Neural progenitor cell (in vitro differentiated cells): ENCODE measurements around the gene FAS. TPM values are rescaled to one million over a fixed set of nuclear protein-coding genes. Genes with fewer than 3 reads are reported as not detected.
"Not testable (repeated sequence)": the region's sequence is repeated elsewhere in the genome, so short reads cannot be mapped to it uniquely, and the experiment has no call there.

Experiments used
- DNase-seq: peaks from one replicate; pipeline ENCODE4 v3.0.0-alpha.2; 2016; ENCODE audit warnings: low spot score
- H2AFZ ChIP-seq: fragments of 200-600 bp; sonication (generic); replicated peaks from 2 replicates; pipeline ENCODE4 v1.6.1; 2016; ENCODE audit warnings: antibody characterized with exemption
- H3F3A ChIP-seq: fragments of 200-600 bp; sonication (generic); 2 replicates; pipeline ENCODE4 v1.6.1; 2016; ENCODE audit warnings: antibody characterized with exemption, low read depth
- H3K27ac ChIP-seq: fragments of 200-600 bp; sonication (generic); 2 replicates; pipeline ENCODE4 v1.5.1; 2016; ENCODE audit warnings: mild to moderate bottlenecking
- H3K27me3 ChIP-seq: fragments of 200-600 bp; sonication (generic); 2 replicates; pipeline ENCODE4 v1.6.1; 2016; ENCODE audit warnings: mild to moderate bottlenecking, moderate library complexity
- H3K36me3 ChIP-seq: fragments of 200-600 bp; sonication (generic); 2 replicates; pipeline ENCODE4 v1.5.1; 2016
- H3K4me1 ChIP-seq: fragments of 200-600 bp; sonication (generic); 2 replicates; pipeline ENCODE4 v1.6.1; 2016; ENCODE audit warnings: mixed run types
- H3K4me2 ChIP-seq: fragments of 200-600 bp; sonication (generic); 2 replicates; pipeline ENCODE4 v1.6.1; 2016
- H3K4me3 ChIP-seq: fragments of 200-600 bp; sonication (generic); 2 replicates; pipeline ENCODE4 v1.5.1; 2016
- H3K79me2 ChIP-seq: fragments of 200-600 bp; sonication (generic); 2 replicates; pipeline ENCODE4 v1.6.1; 2016; ENCODE audit warnings: low read depth
- H3K9ac ChIP-seq: fragments of 200-600 bp; sonication (generic); 2 replicates; pipeline ENCODE4 v1.6.1; 2016
- H3K9me3 ChIP-seq: fragments of 200-600 bp; sonication (generic); 2 replicates; pipeline ENCODE4 v1.5.1; 2016; ENCODE audit warnings: low read depth
- H4K20me1 ChIP-seq: fragments of 200-600 bp; sonication (generic); 2 replicates; pipeline ENCODE4 v1.6.1; 2016; ENCODE audit warnings: low read depth
- H3K27ac Mint-ChIP-seq: 3 replicates; pipeline ENCODE4 v1.8.0; 2021; ENCODE audit warnings: mixed read lengths
- H3K27me3 Mint-ChIP-seq: 2 replicates; pipeline ENCODE4 v1.8.0; 2022; ENCODE audit warnings: low read depth, mild to moderate bottlenecking, inconsistent platforms, moderate library complexity, mixed read lengths; ENCODE audit not compliant: insufficient read depth
- H3K36me3 Mint-ChIP-seq: 3 replicates; pipeline ENCODE4 v1.8.0; 2021; ENCODE audit warnings: mixed read lengths
- H3K4me1 Mint-ChIP-seq: 3 replicates; pipeline ENCODE4 v1.8.0; 2021; ENCODE audit warnings: mixed read lengths
- H3K4me3 Mint-ChIP-seq: 3 replicates; pipeline ENCODE4 v1.8.0; 2021; ENCODE audit warnings: mild to moderate bottlenecking, moderate library complexity, mixed read lengths
- H3K9me3 Mint-ChIP-seq: 3 replicates; pipeline ENCODE4 v1.8.0; 2020; ENCODE audit warnings: mixed read lengths
- EZH2 ChIP-seq: fragments of 200-600 bp; sonication (generic); IDR thresholded peaks from 2 replicates; pipeline ENCODE4 v1.6.1; 2017; ENCODE audit warnings: antibody characterized with exemption, mild to moderate bottlenecking, moderate library complexity
- EZH2phosphoT487 ChIP-seq: fragments of 200-600 bp; sonication (generic); IDR thresholded peaks from 2 replicates; pipeline ENCODE4 v1.6.1; 2017; ENCODE audit warnings: antibody characterized with exemption
- total RNA-seq: library from RNA; depleted of rRNA; stranded (reverse); fragments of >200 nt; gene quantifications from 2 replicates; pipeline ENCODE4 v1.2.3, GENCODE V29; 2015; ENCODE audit warnings: low replicate concordance
- TF ChIP-seq, protein P1 (sequence below): fragments of 200-600 bp; sonication (generic); IDR thresholded peaks from 2 replicates; pipeline ENCODE4 v1.5.1; 2017; ENCODE audit warnings: antibody characterized with exemption, mild to moderate bottlenecking

The FAS gene
- total RNA-seq, 1 donor from 2014 or later: 11.1 TPM

DNA sequence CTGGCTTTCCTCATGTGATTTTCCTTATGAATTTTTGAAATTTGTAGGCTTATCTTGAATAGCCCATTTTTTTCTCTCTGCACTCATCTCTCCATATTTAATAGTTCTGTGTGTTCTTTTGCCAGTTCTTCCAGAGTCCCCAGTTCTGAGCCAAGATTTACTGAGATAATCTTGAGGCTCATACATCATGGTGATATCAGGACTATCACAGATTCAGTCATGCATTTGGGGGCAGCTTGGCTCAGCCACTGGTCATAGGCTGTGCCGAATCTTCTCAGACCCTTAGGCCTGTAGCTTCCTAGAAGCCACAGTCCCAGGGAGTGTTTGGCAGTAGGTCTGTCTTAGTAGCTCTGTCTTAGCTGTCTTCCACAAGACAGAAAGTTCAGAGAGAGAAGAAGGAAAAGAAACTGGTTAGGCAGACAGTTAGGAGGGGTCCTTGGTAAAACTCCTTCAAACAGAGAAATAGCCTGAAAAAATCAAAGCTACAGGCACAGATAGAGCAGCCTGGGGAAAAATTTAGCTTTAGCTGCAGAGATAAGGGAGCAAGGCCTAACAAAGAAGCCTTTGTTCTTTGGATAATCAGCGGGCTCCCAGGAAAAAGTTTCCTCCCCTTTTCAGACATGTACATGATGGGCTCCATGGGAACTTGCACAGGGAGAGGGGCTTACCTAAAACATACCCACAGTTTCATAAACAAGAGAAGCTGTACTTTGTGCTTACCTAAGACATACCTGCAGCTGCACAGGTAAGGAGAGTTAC is 29.1 kb downstream of the FAS start:
- Mint-ChIP-seq H3K9me3 (peaks cover 3% of the 10 kb centered on the region), H3K4me1 (no peaks in the 10 kb centered on the region), H3K4me3 (no peak overlapping the region), H3K36me3 (peaks cover 3% of the 10 kb centered on the region), H3K27ac (peak overlapping the region; percentile 35), H3K27me3 (peaks cover 3% of the 10 kb centered on the region)
- TF ChIP-seq, protein P1, sequence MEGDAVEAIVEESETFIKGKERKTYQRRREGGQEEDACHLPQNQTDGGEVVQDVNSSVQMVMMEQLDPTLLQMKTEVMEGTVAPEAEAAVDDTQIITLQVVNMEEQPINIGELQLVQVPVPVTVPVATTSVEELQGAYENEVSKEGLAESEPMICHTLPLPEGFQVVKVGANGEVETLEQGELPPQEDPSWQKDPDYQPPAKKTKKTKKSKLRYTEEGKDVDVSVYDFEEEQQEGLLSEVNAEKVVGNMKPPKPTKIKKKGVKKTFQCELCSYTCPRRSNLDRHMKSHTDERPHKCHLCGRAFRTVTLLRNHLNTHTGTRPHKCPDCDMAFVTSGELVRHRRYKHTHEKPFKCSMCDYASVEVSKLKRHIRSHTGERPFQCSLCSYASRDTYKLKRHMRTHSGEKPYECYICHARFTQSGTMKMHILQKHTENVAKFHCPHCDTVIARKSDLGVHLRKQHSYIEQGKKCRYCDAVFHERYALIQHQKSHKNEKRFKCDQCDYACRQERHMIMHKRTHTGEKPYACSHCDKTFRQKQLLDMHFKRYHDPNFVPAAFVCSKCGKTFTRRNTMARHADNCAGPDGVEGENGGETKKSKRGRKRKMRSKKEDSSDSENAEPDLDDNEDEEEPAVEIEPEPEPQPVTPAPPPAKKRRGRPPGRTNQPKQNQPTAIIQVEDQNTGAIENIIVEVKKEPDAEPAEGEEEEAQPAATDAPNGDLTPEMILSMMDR: no peak
- TF ChIP-seq EZH2: no peak
- no peak for TF ChIP-seq EZH2phosphoT487
- Histone ChIP-seq H3K27me3 (no peaks in the 10 kb centered on the region), H3K79me2 (no peaks in the 10 kb centered on the region), H3K27ac (no peak overlapping the region), H3K4me2 (no peak overlapping the region), H3F3A (no peaks in the 10 kb centered on the region), H3K4me1 (peaks cover 8% of the 10 kb centered on the region), H3K9me3 (peaks cover 3% of the 10 kb centered on the region), H2AFZ (peak overlapping the region; percentile 72), H3K36me3 (no peaks in the 10 kb centered on the region), H3K4me3 (no peak overlapping the region), H3K9ac (no peak overlapping the region), H4K20me1 (no peaks in the 10 kb centered on the region)
- DNase-seq: peak; percentile 25

DNA sequence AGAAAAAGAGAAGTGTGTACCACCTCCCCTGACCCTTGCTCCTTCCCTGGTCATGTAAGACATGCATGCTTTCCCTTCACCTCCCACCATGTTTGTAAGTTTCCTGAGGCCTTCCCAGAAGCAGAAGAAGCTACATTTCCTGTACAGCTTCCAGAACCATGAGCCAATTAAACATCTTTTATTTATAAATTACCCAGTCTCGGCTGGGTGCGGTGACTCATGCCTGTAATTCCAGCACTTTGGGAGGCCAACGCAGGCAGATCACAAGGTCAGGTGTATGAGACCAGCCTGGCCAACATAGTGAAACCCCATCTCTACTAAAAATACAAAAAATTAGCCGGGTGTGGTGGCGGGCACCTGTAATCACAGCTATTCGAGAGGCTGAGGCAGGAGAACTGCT is 30.9 kb downstream of the FAS start:
- H3K4me1 ChIP-seq, H4K20me1 ChIP-seq, H3K36me3 ChIP-seq, DNase-seq, H3K4me3 Mint-ChIP-seq, H3K27ac Mint-ChIP-seq, H3K79me2 ChIP-seq, H3K9me3 ChIP-seq, H2AFZ ChIP-seq, H3K27me3 Mint-ChIP-seq, H3F3A ChIP-seq, H3K9me3 Mint-ChIP-seq, H3K27me3 ChIP-seq, H3K4me2 ChIP-seq, H3K4me1 Mint-ChIP-seq, H3K9ac ChIP-seq, H3K36me3 Mint-ChIP-seq, H3K27ac ChIP-seq, H3K4me3 ChIP-seq: not testable (repeated sequence)

DNA sequence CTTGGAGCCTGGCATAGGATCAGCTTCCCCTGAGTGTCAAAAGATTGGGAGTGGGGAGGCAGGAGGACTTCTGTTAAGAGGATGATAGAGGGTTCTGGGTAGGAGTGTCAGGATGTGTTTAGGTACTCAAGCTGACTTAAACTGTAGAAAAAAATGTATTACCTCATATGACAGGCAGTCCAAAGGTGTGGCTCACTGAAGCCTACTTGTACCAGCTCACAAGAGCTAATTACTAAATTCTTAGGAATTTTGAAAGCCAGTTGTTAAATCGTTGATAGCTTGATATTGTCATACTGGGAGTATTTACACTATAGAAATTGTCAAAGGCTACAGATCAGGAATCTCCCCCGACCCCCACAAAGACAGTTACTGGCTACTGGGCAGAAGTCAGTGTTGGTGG is 32.1 kb downstream of the FAS start:
- Histone ChIP-seq H3K4me2 (no peak overlapping the region), H3K9me3 (no peaks in the 10 kb centered on the region), H4K20me1 (no peaks in the 10 kb centered on the region), H3K36me3 (no peaks in the 10 kb centered on the region), H3F3A (no peaks in the 10 kb centered on the region), H3K27me3 (no peaks in the 10 kb centered on the region), H3K27ac (no peak overlapping the region), H3K9ac (no peak overlapping the region), H3K4me3 (no peak overlapping the region), H3K4me1 (peaks cover 8% of the 10 kb centered on the region), H3K79me2 (no peaks in the 10 kb centered on the region), H2AFZ (no peak overlapping the region)
- Mint-ChIP-seq H3K27ac (no peak overlapping the region), H3K27me3 (peaks cover 3% of the 10 kb centered on the region), H3K36me3 (peaks cover 3% of the 10 kb centered on the region), H3K4me3 (no peak overlapping the region), H3K9me3 (no peaks in the 10 kb centered on the region), H3K4me1 (no peaks in the 10 kb centered on the region)
- TF ChIP-seq EZH2phosphoT487: no peak
- no peak for TF ChIP-seq EZH2
- TF ChIP-seq, protein P1: no peak
- DNase-seq: no peak

DNA sequence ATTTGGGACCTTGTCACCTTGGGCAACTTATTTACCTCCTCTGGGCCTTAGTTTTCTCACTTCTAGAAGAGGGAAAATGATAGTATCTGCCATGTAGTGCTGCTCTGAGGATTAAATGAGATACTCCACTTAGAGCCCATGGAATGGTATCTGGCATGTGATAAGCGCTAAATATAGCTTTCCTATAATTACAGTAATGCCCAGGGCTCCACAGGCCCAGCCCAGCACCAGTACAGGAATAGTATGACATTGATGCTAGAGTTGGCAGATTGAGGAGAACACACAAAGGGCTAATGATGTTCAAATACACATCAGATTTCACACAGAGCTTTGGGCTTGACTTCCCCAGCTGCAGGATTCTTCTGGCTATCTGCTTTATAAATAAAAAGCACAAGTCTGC is 34.9 kb downstream of the FAS start:
- H3K4me1 ChIP-seq: no peaks in the 10 kb centered on the region
- H3K4me2 ChIP-seq: no peak overlapping the region
- H3K27me3 Mint-ChIP-seq: no peaks in the 10 kb centered on the region
- H3F3A ChIP-seq: no peaks in the 10 kb centered on the region
- H3K4me3 ChIP-seq: no peak overlapping the region
- TF ChIP-seq EZH2 (no peak), EZH2phosphoT487 (no peak)
- TF ChIP-seq, protein P1: no peak
- no peak overlapping the region for H3K27ac ChIP-seq
- no peaks in the 10 kb centered on the region for H3K36me3 Mint-ChIP-seq
- DNase-seq: no peak
- H3K79me2 ChIP-seq: no peaks in the 10 kb centered on the region
- H3K27ac Mint-ChIP-seq: no peak overlapping the region
- no peaks in the 10 kb centered on the region for H3K9me3 Mint-ChIP-seq
- no peaks in the 10 kb centered on the region for H3K9me3 ChIP-seq
- no peaks in the 10 kb centered on the region for H3K4me1 Mint-ChIP-seq
- H3K9ac ChIP-seq: no peak overlapping the region
- no peak overlapping the region for H3K4me3 Mint-ChIP-seq
- H4K20me1 ChIP-seq: no peaks in the 10 kb centered on the region
- no peaks in the 10 kb centered on the region for H3K27me3 ChIP-seq
- no peaks in the 10 kb centered on the region for H3K36me3 ChIP-seq
- no peak overlapping the region for H2AFZ ChIP-seq
